Osteoblast (primary cell): ENCODE data around the gene DUSP16. TPM values are rescaled to one million over a fixed set of nuclear protein-coding genes. Genes with fewer than 3 reads are reported as not detected.

Experiments used
- DNase-seq: peaks from one replicate; pipeline ENCODE4 v3.0.0; 2011; ENCODE audit warnings: low spot score, mixed read lengths; ENCODE audit not compliant: insufficient read length; ENCODE audit errors: missing footprints
- H2AFZ ChIP-seq: 2 replicates; pipeline ENCODE4 v1.6.0; 2011; ENCODE audit warnings: mild to moderate bottlenecking, low read length
- H3K27ac ChIP-seq: 2 replicates; pipeline ENCODE4 v1.5.1; 2011; ENCODE audit warnings: mild to moderate bottlenecking, low read depth, low read length, moderate library complexity
- H3K27me3 ChIP-seq: 2 replicates; pipeline ENCODE4 v1.6.0; 2012; ENCODE audit warnings: mild to moderate bottlenecking, control low read depth, inconsistent platforms, low read length, moderate library complexity; ENCODE audit not compliant: insufficient read depth
- H3K36me3 ChIP-seq: 2 replicates; pipeline ENCODE4 v1.5.1; 2011; ENCODE audit warnings: mild to moderate bottlenecking, low read length, control low read depth, moderate library complexity; ENCODE audit not compliant: insufficient read depth
- H3K4me1 ChIP-seq: 2 replicates; pipeline ENCODE4 v1.5.1; 2011; ENCODE audit warnings: mild to moderate bottlenecking, low read length, control low read depth, moderate library complexity; ENCODE audit not compliant: insufficient read depth
- H3K4me2 ChIP-seq: 2 replicates; pipeline ENCODE4 v1.6.0; 2011; ENCODE audit warnings: mild to moderate bottlenecking, low read length; ENCODE audit not compliant: insufficient read depth
- H3K4me3 ChIP-seq: fragments of 200-600 bp; sonication (generic); 3 replicates; pipeline ENCODE4 v1.5.1; 2012; ENCODE audit warnings: mild to moderate bottlenecking, low read length, inconsistent platforms; ENCODE audit not compliant: insufficient read depth
- H3K79me2 ChIP-seq: 2 replicates; pipeline ENCODE4 v1.6.0; 2012; ENCODE audit warnings: mild to moderate bottlenecking, low read length, control low read depth, inconsistent platforms; ENCODE audit not compliant: insufficient read depth
- H3K9me3 ChIP-seq: 2 replicates; pipeline ENCODE4 v1.5.1; 2011; ENCODE audit warnings: low read depth, low read length, control low read depth
- H4K20me1 ChIP-seq: 2 replicates; pipeline ENCODE4 v1.6.0; 2012; ENCODE audit warnings: mild to moderate bottlenecking, low read length, control low read depth; ENCODE audit not compliant: insufficient read depth
- total RNA-seq: library from RNA; depleted of rRNA; stranded (reverse); fragments of >200 nt; gene quantifications from 2 replicates; pipeline ENCODE4 v1.2.3, GENCODE V29; 2012
- TF ChIP-seq, protein P1 (sequence below): IDR thresholded peaks from 2 replicates; pipeline ENCODE4 v1.5.1; 2011; ENCODE audit warnings: mild to moderate bottlenecking, low read depth, low read length, moderate library complexity; ENCODE audit errors: extremely low read depth

DUSP16 gene
- total RNA-seq, 1 donor, result 5.1 TPM

- TF ChIP-seq, protein P1, sequence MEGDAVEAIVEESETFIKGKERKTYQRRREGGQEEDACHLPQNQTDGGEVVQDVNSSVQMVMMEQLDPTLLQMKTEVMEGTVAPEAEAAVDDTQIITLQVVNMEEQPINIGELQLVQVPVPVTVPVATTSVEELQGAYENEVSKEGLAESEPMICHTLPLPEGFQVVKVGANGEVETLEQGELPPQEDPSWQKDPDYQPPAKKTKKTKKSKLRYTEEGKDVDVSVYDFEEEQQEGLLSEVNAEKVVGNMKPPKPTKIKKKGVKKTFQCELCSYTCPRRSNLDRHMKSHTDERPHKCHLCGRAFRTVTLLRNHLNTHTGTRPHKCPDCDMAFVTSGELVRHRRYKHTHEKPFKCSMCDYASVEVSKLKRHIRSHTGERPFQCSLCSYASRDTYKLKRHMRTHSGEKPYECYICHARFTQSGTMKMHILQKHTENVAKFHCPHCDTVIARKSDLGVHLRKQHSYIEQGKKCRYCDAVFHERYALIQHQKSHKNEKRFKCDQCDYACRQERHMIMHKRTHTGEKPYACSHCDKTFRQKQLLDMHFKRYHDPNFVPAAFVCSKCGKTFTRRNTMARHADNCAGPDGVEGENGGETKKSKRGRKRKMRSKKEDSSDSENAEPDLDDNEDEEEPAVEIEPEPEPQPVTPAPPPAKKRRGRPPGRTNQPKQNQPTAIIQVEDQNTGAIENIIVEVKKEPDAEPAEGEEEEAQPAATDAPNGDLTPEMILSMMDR, result no peak
- Histone ChIP-seq H3K4me1 (peaks cover 12% of the 10 kb centered on the region), H3K79me2 (no peaks in the 10 kb centered on the region), H3K27me3 (no peaks in the 10 kb centered on the region), H3K9me3 (no peaks in the 10 kb centered on the region), H3K4me2 (no peak overlapping the region), H3K4me3 (no peak overlapping the region), H2AFZ (no peak overlapping the region), H3K27ac (no peak overlapping the region), H3K36me3 (no peaks in the 10 kb centered on the region), H4K20me1 (peaks cover 2% of the 10 kb centered on the region)
- DNase-seq, result no peak
Measured at GRCh38 chr12:12447837-12448236, 114.8 kb downstream of the DUSP16 start.

DNA sequence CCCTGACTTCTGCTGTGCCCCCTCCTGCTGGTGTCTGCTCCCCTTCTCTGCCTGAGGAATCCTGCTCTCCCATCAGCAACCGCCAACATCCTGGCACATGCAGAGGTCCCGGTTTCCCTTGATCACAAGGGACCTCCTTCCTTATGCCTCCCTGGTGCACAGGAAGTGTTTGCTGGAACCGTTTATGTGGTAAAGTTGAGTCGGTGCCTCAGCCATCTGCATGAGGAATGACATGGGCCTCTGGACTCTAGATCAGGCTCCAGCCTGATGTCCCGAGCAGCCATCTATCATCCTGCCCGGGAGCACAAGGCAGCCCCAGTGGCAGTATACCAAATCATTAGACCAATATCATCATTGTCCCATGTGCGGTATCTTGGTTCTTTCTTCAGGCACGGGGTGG is 115.4 kb downstream of the DUSP16 start:
- no peak overlapping the region for H2AFZ ChIP-seq
- no peaks in the 10 kb centered on the region for H3K9me3 ChIP-seq
- no peaks in the 10 kb centered on the region for H3K36me3 ChIP-seq
- H3K4me2 ChIP-seq, result no peak overlapping the region
- H3K4me3 ChIP-seq, result no peak overlapping the region
- H3K27me3 ChIP-seq, result no peaks in the 10 kb centered on the region
- H3K4me1 ChIP-seq, result peaks cover 18% of the 10 kb centered on the region
- H3K79me2 ChIP-seq, result no peaks in the 10 kb centered on the region
- peaks cover 2% of the 10 kb centered on the region for H4K20me1 ChIP-seq
- DNase-seq, result no peak
- TF ChIP-seq, protein P1, result no peak
- no peak overlapping the region for H3K27ac ChIP-seq

GRCh38 chr12:12446786-12447185 is 115.9 kb downstream of the DUSP16 start:
- Histone ChIP-seq H3K4me3 (no peak overlapping the region), H3K79me2 (no peaks in the 10 kb centered on the region), H2AFZ (no peak overlapping the region), H3K27ac (no peak overlapping the region), H3K4me2 (no peak overlapping the region), H4K20me1 (peaks cover 2% of the 10 kb centered on the region), H3K36me3 (no peaks in the 10 kb centered on the region), H3K27me3 (no peaks in the 10 kb centered on the region), H3K4me1 (peaks cover 22% of the 10 kb centered on the region), H3K9me3 (no peaks in the 10 kb centered on the region)
- no peak for DNase-seq
- TF ChIP-seq, protein P1, result no peak

GRCh38 chr12:12445882-12446181 is 116.8 kb downstream of the DUSP16 start:
- H4K20me1 ChIP-seq, result peaks cover 2% of the 10 kb centered on the region
- H3K79me2 ChIP-seq, result no peaks in the 10 kb centered on the region
- H3K4me2 ChIP-seq, result no peak overlapping the region
- no peaks in the 10 kb centered on the region for H3K36me3 ChIP-seq
- H3K27ac ChIP-seq, result no peak overlapping the region
- TF ChIP-seq, protein P1, result no peak
- H3K9me3 ChIP-seq, result no peaks in the 10 kb centered on the region
- no peak overlapping the region for H3K4me3 ChIP-seq
- no peaks in the 10 kb centered on the region for H3K27me3 ChIP-seq
- no peak overlapping the region for H2AFZ ChIP-seq
- peaks cover 31% of the 10 kb centered on the region for H3K4me1 ChIP-seq
- no peak for DNase-seq
